Ectodermal cell (in vitro differentiated cells): ENCODE measurements around the gene ARTN.

ENCODE experiments used
- H3K27ac ChIP-seq: 2 replicates; pipeline ENCODE4 v1.7.0; 2013; ENCODE audit warnings: mild to moderate bottlenecking, low read depth, low read length; ENCODE audit not compliant: insufficient read depth, poor library complexity, severe bottlenecking
- H3K27me3 ChIP-seq: 2 replicates; pipeline ENCODE4 v1.7.0; 2013; ENCODE audit warnings: mild to moderate bottlenecking, low read length; ENCODE audit not compliant: insufficient read depth, control insufficient read depth, poor library complexity, severe bottlenecking
- H3K36me3 ChIP-seq: one replicate; pipeline ENCODE4 v1.7.0; 2013; ENCODE audit warnings: low read length; ENCODE audit not compliant: control insufficient read depth, insufficient read depth
- H3K4me1 ChIP-seq: one replicate; pipeline ENCODE4 v1.7.0; 2013; ENCODE audit warnings: low read length; ENCODE audit not compliant: control insufficient read depth, insufficient read depth
- H3K4me3 ChIP-seq: 2 replicates; pipeline ENCODE4 v1.7.0; 2013; ENCODE audit warnings: low read depth, low read length, control low read depth; ENCODE audit not compliant: insufficient read depth
- H3K9me3 ChIP-seq: 2 replicates; pipeline ENCODE4 v1.7.0; 2013; ENCODE audit warnings: mild to moderate bottlenecking, low read length, moderate library complexity; ENCODE audit not compliant: control insufficient read depth
- WGBS, 2 experiments: methylation state at CpG; one replicate each; pipeline ENCODE4 v1.1.7; 2013; ENCODE audit warnings: missing lambda C conversion rate in 2 of 2; 5-methylcytosine and 5-hydroxymethylcytosine counted together

The ARTN gene

DNA sequence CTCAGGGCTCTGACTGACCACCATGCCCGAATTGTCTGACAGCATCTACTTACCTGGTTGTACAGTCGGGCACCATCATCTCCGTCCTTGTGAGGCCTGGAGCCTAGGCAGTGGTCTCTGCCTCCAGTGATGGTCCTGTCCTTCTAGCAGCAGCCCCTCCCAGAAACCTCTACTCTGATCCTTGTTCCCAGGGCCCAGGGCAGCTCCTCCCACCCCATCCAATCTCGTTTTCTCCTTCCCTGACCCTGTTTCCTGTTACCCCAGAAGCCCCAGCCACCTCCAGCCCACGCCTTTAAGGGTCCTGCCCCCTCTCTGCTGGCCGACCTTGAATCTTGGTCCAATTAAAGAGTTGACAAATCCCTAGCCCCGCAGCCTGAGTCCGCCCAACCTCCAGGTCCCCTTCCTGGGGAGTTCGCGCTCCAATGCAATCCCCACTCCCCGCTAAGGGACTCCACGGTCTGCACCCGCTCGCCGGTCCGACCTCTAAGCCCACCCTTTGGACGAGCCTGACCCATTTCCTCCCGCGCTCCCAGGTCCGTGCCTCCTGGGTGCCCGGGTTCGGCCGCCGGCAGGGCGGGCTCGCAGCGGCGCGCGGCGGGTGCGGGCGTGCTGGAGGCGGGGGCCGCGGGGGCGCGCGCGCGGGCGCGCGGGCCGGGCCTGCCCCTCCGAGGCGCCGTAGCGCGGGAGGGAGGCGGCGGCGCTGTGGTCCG, 45.1 kb downstream of the ARTN start, which contains the start of gene B4GALT2:
Gene B4GALT2, plus strand, starts transcription at position 660 of the 710 bp plus-strand sequence. CDS start 1,951 bp downstream, outside the sequence.
- Histone ChIP-seq H3K36me3 (peaks cover 18% of the 10 kb centered on the region), H3K4me3 (peak within 1 kb of the TSS; percentile 63), H3K4me1 (peaks cover 26% of the 10 kb centered on the region), H3K9me3 (no peaks in the 10 kb centered on the region), H3K27me3 (no peaks in the 10 kb centered on the region), H3K27ac (no peak within 1 kb of the TSS)
- WGBS, 2 experiments, result 4 to 5% methylated on average over 54 of the region's 54 CpGs

DNA sequence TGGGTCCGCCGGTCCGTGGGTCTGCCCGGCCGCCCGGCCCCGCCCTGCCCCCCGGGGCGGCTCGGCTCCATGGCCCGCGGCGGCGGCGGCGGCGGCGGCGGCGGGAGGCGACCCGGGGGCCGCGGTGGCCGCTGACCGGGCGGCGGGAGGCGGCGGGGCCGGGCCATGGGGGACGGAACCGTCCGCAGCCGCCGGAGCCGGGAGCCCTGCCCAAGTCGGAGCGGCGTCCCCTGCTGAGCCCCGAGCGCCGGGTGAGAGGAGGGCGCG, 45.6 kb downstream of the ARTN start:
- no peak overlapping the region for H3K27ac ChIP-seq
- peaks cover 18% of the 10 kb centered on the region for H3K36me3 ChIP-seq
- WGBS, 2 experiments, result 0% methylated on average over 45 of the region's 45 CpGs

DNA sequence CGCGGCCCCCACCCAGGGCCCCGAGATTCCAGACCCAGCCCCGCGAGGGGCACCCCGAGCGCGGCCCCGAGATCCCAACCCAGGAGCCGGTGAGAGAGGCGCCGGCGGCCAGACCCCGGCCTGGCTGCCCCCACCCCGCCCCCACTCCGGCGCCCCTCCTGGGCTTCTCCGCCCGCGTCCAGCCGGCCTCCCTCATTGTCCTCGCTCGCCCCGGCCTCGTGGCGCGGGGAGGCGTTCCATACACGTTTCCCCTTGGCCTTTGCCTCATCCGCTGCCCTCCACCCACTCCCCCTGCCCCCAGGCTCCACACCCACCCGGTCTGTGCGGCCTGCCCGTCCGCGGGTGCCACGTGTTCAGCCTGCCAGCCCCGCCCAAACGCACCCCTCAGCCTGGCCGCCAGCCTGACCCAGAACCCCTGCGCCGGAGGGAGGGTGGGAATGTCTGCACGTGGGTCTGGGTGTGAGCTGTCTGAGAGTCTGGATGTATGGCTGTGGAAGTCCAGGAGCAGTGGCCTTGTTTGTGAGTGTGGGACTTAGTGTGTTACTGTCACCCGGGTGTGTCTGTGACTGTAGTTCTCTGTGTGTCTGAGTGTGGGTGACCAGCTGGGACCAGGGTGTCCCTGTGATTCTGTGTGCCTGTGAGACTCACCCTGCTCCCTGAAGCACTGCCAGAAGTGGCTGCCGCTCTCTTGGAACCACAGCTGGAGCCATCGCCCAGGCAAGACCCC, 46.1 kb downstream of the ARTN start:
- H3K27me3 ChIP-seq, result no peaks in the 10 kb centered on the region
- H3K4me3 ChIP-seq, result peak overlapping the region; percentile 59
- H3K36me3 ChIP-seq, result peaks cover 18% of the 10 kb centered on the region
- H3K27ac ChIP-seq, result no peak overlapping the region
- peaks cover 26% of the 10 kb centered on the region for H3K4me1 ChIP-seq
- no peaks in the 10 kb centered on the region for H3K9me3 ChIP-seq
- 4 to 5% methylated on average over 45 of the region's 45 CpGs for WGBS, 2 experiments

More for the DNA sequence above, 45.6 kb downstream of the ARTN start:
- Histone ChIP-seq H3K27me3 (no peaks in the 10 kb centered on the region), H3K9me3 (no peaks in the 10 kb centered on the region), H3K4me1 (peaks cover 26% of the 10 kb centered on the region), H3K4me3 (peak overlapping the region; percentile 59)

DNA sequence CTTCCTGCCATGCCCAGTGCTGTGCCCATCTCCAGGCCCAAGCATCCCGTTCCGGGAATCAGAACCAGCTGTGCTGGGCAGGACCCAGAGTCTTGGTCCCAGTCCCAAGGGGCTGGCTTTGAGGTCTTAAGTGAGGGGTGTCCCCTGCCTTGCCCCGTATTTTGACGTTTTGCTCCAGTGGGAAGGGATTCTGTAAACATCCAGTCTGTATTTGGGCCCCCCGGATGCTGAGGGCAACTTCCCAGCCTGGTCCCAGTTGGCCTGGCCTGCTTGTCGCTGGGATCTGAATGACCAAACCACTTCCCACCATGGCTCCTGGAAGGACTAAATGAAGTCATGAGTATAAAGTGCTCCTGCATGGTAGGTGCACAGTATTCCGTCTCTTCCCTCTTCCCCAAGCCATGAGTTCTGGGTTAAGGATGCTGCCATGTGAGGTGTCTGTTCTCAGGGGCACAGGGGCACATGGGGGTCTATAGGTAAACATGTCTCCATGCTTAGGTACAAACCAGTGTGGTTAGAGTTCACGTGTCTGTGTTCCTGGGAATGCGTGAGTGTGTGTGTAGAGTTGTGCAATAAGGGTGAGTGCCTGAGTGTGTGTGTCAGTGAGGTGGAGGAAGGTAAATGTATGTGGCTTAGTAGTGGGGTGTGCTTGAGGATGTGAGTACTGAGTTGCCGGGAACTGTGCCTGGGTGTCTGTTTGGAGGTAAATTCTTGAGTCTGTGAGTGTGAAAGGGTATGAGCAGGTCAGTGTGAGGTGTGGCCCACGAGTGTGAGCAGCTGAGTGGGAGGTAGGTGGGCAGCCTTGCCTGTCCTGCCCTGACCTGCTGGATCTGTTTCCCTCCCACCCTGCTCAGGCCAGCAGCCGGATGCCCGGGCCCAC, 46.9 kb downstream of the ARTN start:
- WGBS, 2 experiments, result 84 to 86% methylated on average over 13 of the region's 13 CpGs
- H3K4me1 ChIP-seq, result peaks cover 26% of the 10 kb centered on the region
- H3K4me3 ChIP-seq, result peak overlapping the region; percentile 59
- no peaks in the 10 kb centered on the region for H3K27me3 ChIP-seq
- peaks cover 18% of the 10 kb centered on the region for H3K36me3 ChIP-seq
- H3K9me3 ChIP-seq, result no peaks in the 10 kb centered on the region
- H3K27ac ChIP-seq, result no peak overlapping the region

DNA sequence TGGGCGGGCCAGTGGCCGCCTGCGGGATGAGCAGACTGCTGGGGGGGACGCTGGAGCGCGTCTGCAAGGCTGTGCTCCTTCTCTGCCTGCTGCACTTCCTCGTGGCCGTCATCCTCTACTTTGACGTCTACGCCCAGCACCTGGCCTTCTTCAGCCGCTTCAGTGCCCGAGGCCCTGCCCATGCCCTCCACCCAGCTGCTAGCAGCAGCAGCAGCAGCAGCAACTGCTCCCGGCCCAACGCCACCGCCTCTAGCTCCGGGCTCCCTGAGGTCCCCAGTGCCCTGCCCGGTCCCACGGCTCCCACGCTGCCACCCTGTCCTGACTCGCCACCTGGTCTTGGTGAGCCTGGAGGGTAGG, 47.5 kb downstream of the ARTN start:
- peaks cover 20% of the 10 kb centered on the region for H3K4me1 ChIP-seq
- H3K4me3 ChIP-seq, result no peak overlapping the region
- WGBS, 2 experiments, result 91 to 94% methylated on average over 20 of the region's 20 CpGs
- H3K27me3 ChIP-seq, result no peaks in the 10 kb centered on the region
- no peak overlapping the region for H3K27ac ChIP-seq
- H3K36me3 ChIP-seq, result peaks cover 18% of the 10 kb centered on the region
- no peaks in the 10 kb centered on the region for H3K9me3 ChIP-seq

DNA sequence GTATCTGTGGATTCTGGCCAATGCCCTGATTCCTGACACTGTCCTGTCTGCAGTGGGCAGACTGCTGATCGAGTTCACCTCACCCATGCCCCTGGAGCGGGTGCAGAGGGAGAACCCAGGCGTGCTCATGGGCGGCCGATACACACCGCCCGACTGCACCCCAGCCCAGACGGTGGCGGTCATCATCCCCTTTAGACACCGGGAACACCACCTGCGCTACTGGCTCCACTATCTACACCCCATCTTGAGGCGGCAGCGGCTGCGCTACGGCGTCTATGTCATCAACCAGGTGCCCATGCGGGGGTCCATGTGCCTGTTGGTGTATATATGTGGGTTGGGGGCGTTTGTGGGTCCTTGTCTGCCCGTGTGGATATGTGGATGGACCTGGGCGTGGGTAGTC, 48.0 kb downstream of the ARTN start:
- H3K27me3 ChIP-seq, result no peaks in the 10 kb centered on the region
- peaks cover 16% of the 10 kb centered on the region for H3K4me1 ChIP-seq
- no peaks in the 10 kb centered on the region for H3K9me3 ChIP-seq
- H3K27ac ChIP-seq, result no peak overlapping the region
- H3K4me3 ChIP-seq, result no peak overlapping the region
- WGBS, 2 experiments, result 96 to 97% methylated on average over 20 of the region's 20 CpGs
- peaks cover 13% of the 10 kb centered on the region for H3K36me3 ChIP-seq

DNA sequence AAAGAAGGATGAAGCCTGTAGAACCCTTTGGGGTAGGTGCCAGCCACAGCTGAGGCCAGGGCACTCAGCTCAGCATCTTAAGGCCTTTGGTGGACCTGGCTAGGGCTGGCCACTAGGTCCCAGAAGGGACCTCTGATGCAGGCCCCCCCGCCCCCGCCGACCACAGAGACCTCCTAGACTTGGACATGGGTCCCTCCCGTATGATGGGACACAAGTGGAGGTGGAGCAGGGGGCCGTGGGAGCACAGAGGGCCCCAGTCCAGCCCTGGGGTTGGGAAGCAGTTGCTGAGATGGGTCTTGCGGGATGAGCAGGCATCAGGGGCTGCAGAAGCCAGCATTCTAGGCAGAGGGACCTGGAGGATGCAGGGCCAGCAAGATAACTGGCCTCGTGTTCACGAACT, 48.6 kb downstream of the ARTN start:
- Histone ChIP-seq H3K4me1 (peaks cover 16% of the 10 kb centered on the region), H3K4me3 (no peak overlapping the region), H3K9me3 (no peaks in the 10 kb centered on the region), H3K36me3 (peaks cover 7% of the 10 kb centered on the region), H3K27me3 (no peaks in the 10 kb centered on the region), H3K27ac (no peak overlapping the region)
- 94 to 97% methylated on average over 8 of the region's 8 CpGs for WGBS, 2 experiments

DNA sequence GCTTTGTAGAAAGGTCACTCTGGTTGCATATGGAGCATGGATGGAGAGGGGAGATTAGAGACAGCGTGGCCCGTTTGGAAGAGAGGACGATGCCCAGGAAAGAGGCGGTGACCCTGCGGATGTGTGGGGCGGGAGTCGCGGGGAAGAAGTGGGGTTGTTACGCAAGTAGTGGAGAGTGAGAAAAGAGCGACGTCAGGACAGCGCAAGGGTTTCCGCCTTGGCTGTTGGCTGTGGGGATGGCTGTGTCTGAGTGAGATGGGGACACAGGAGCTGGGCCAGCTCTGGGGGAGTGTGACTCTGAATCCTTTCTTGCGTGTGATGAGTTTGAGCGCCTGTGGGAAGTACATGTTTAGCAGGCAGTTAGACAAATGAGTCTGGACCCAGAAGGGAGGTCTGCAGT, 49.2 kb downstream of the ARTN start:
- no peaks in the 10 kb centered on the region for H3K27me3 ChIP-seq
- H3K9me3 ChIP-seq, result no peaks in the 10 kb centered on the region
- no peak overlapping the region for H3K4me3 ChIP-seq
- H3K27ac ChIP-seq, result no peak overlapping the region
- peaks cover 1% of the 10 kb centered on the region for H3K36me3 ChIP-seq
- WGBS, 2 experiments, result 93 to 95% methylated on average over 15 of the region's 15 CpGs
- H3K4me1 ChIP-seq, result peaks cover 16% of the 10 kb centered on the region

DNA sequence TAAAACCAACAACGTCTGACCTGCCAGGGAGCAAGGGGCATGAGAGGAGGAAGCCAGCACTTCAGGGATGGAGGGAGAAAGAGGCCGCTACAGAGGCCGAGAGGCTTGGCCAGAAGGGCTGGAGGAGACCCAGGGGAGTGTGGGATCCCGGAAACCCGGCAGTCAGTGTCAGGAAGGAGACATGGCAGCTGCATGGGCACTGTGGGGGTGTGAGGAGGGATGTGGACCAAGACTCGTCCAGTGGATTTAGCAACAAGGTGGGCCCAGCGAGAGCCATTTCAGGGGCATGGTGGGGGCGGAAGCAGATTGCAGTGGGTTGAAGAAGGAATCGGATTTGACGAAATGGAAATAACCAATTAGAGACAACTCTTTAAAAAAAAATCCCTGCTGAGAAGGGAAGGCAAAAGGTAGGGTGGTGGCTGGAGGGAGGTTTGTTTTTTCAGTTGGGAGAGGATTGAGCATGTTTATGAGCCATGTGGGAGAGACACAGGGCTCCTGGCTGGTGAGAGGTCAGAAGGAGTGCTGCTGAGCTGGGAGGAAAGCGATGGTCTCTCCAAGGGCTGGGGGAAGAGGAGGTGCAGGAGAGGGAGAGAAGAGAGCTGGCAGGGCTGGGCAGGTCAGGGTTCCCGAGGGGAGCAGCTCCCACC, 49.8 kb downstream of the ARTN start:
- Histone ChIP-seq H3K4me1 (peaks cover 13% of the 10 kb centered on the region), H3K36me3 (no peaks in the 10 kb centered on the region), H3K9me3 (no peaks in the 10 kb centered on the region), H3K4me3 (no peak overlapping the region), H3K27ac (no peak overlapping the region), H3K27me3 (no peaks in the 10 kb centered on the region)
- WGBS, 2 experiments, result 87 to 90% methylated on average over 12 of the region's 12 CpGs

DNA sequence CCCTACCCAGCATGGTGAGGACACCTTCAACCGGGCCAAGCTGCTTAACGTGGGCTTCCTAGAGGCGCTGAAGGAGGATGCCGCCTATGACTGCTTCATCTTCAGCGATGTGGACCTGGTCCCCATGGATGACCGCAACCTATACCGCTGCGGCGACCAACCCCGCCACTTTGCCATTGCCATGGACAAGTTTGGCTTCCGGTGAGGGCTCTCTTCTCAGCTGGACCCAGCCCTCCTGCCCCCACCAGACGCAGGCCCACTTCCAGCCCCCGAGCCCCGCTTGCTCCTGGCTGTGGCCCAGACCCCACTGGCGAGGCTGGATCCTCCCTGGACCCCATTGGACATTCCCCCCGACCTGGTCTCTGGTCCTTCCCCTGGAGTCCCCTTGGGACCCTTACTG, 51.3 kb downstream of the ARTN start:
- no peak overlapping the region for H3K27ac ChIP-seq
- H3K4me1 ChIP-seq, result peaks cover 8% of the 10 kb centered on the region
- H3K27me3 ChIP-seq, result no peaks in the 10 kb centered on the region
- no peak overlapping the region for H3K4me3 ChIP-seq
- no peaks in the 10 kb centered on the region for H3K9me3 ChIP-seq
- WGBS, 2 experiments, result 96% methylated on average over 16 of the region's 16 CpGs
- no peaks in the 10 kb centered on the region for H3K36me3 ChIP-seq
